Astrocyte (in vitro differentiated cells and primary cell): ENCODE measurements around the gene DPF3.

Experiments used
- CTCF ChIP-seq: IDR thresholded peaks from 2 replicates; pipeline ENCODE4 v1.5.1; 2011; ENCODE audit warnings: low read depth, mild to moderate bottlenecking, inconsistent platforms, low read length, moderate library complexity; ENCODE audit not compliant: insufficient read depth
- EZH2 ChIP-seq: IDR thresholded peaks from 2 replicates; pipeline ENCODE4 v1.6.1; 2012; ENCODE audit warnings: mild to moderate bottlenecking, low read length, inconsistent platforms; ENCODE audit not compliant: insufficient read depth

GRCh38 chr14:72745546-72745945 lies 148.4 kb downstream of the DPF3 start:
- TF ChIP-seq CTCF (no peak), EZH2 (no peak)
